Measurements from ENCODE around the gene MAP2K7.
"Not testable (repeated sequence)": the region's sequence is repeated elsewhere in the genome, so short reads cannot be mapped to it uniquely, and the experiment has no call there.

The MAP2K7 gene

DNA sequence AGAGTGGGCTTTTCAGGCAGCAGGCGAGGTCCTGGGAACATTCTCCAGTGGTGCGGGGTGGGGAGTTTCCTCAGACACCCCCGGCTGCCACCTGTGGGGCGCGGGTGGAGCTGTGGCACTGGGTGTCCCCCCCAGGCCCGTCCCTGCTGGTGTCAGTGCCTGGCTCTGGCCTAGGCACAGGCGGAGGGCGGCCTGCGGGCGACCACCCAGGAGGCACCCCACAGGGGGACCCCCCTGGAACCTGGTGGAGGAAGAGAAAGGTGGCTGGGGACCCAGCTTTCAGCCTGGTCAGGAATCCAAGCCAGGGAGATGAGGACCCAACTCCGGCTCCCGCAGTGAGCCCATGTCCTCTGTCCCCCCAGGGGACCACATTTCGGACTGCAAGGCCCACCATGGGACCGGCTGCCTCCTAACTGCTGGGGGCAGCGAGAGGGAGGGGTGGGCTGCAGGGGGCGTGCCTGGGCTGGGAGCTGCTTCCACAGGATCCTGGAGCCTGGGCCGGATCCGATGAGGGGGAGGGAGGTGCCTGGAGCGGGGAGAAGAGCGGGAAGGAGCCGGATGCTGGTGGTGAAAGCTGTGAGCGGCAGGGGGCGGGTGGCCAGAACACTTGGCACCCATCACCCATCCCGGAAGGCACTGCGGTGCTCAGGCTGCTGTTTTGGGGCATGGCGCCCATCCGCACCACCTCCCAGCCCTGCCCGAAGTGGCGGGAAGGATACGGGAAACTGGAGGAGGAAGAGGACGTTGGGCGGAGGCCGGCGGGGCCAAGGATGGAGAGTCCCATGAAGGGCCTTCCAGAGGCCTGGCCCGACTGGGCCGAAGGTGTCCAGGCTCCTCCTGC lies 27.8 kb downstream of the MAP2K7 start:
- DNase-seq (ENCODE audit: low read depth): no peak

GRCh38 chr19:7932276-7932929 lies 28.7 kb downstream of the MAP2K7 start:
- no peak for DNase-seq (ENCODE audit: low read depth)

GRCh38 chr19:7932930-7933300 lies 29.2 kb downstream of the MAP2K7 start:
- no peak for DNase-seq (ENCODE audit: low read depth)

DNA sequence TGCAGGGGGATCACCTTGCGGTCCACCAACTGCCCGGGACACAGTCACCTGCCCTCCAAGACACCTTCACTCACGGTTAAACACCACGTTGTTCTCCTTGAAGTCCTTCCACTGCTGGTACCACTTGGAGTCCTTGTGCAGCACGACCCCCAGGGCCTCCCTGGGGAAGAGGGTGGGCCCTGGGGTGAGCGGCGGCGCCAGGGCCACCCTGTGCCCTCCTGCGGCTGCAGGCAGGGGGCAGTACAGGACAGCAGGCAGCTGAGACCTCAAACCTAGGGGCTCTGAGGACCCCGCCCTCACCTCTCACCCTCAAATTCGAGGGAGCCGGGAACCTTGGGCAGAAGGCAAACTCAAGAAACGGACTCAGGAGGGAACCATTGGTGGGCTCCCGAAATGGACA lies 29.7 kb downstream of the MAP2K7 start:
- no peak for DNase-seq (ENCODE audit: low read depth)

- no peak for DNase-seq (ENCODE audit: low read depth)
Observed at GRCh38 chr19:7933828-7934725, 30.4 kb downstream of the MAP2K7 start.

GRCh38 chr19:7934766-7935165 lies 31.1 kb downstream of the MAP2K7 start:
- no peak for DNase-seq (ENCODE audit: low read depth)

DNA sequence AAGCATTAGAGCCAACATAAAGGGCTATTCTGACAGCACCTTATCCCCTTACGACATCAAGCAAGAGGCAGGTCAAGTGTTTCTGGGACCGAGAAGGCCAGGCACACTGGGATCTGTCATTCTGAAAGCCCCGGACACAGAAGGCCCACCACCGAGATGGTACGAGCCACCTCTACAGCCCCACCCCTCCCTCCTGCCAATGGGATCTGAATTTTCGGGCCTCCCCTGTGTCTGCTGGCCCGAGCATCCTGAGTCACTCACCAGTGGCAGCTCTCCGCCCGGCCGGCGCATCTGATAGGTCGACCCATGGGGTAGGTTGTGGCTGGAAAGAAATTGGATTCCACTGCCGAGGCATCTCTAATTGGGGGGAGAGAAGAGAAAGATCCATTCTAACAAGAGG lies 37.2 kb downstream of the MAP2K7 start:
- no peak for DNase-seq (ENCODE audit: low read depth)

DNA sequence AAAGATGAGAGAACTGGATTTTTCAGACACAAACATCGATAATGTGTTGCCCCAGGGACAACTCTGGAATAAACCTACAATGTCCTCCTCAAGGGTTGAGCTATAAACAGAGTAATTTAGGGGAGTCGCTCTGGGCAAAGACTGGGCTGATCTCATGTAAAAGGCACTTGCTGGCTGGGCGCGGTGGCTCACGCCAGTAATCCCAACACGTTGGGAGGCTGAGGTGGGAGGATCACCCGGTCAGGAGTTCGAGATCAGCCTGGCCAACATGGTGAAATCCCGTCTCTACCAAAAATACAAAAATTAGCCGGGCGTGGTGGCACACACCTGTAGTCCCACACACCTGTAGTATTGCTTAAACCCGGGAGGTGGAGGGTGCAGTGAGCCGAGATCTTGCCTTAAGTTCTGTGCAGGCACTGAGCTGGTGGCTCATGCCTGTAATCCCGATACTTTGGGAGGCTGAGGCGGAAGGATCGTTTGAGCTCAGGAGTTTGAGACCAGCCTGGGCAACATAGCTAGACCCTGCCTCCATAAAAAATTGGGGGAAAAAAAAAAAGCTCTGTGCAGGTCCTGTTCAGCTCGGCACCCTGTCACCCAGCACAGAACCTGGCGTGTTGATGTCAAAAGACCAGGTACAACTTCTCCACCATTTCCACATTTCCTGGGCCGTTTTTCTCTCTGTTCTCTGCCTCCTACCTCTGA lies 38.4 kb downstream of the MAP2K7 start:
- no peak for DNase-seq (ENCODE audit: low read depth)

GRCh38 chr19:7942981-7943443 lies 39.3 kb downstream of the MAP2K7 start:
- DNase-seq (ENCODE audit: low read depth): no peak

DNA sequence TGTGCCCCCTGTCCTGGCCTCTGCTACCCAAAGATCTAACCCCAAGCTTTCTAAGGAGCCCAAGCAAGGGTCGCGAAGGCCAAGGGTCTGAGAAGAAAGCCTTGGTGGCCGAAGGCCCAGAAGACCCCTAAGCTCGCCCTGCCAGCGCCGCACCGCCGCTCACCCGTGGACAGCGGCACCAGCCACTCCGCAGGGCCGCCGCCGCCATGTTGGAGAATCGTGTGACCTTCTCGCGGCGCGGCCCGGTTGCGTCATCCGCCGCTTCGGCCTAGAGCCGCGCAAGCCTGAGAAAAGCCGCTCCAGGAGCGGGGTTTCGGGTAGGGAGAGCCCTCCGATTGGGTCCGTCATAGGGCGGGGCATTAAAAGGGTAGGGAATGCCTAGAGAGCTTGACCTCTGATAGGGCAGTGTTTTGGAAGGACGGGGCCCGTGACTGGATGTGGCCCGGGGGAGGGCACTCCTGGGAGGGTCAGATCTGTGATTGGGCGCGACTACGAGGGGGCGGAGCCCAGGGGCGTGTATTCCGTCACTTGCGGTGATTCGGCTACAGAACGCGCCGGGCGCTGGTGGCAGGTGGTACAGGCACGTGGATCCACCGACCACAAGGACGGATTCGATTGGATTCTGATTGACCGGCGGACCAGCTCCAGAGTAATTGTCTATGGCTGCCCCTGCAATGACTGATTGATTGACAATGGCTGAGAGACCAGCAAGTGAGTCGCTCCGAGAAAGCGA lies 39.9 kb downstream of the MAP2K7 start, which contains the start of gene TIMM44:
Gene TIMM44 (minus strand): TSS at position 223 of the 733 bp plus-strand sequence. CDS start 15 bp downstream, at position 208.
- peak; percentile 100 for DNase-seq (ENCODE audit: low read depth)

DNA sequence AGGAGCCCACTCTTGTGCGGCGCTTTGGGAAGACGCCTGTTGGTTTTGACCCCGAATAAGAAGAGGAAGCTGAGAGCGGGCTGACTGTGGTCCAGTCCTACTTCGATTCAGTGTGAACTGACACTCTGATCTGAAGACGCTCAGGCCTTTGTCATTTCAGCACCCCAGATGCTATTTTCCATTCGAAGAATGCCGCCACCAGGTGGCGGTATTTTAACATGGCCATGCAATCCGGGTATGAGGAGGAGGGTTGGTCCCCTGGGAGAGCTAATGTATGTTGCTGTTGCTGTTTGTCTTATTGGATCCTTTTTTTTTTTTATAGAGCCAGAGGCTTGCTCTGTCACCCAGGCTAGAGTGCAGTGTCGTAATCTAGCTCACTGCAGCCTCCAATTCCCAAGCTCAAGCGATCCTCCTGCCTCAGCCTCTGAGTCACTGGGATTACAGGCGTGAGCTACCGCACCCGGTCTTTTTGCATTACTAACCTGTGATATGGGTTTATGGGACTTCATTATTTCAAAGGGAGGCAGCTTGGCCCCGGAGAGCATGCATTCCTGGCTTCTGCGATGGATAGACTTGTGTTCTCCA lies 40.6 kb downstream of the MAP2K7 start:
- peak; percentile 83 for DNase-seq (ENCODE audit: low read depth)

- DNase-seq (ENCODE audit: low read depth): no peak
Observed at GRCh38 chr19:7947939-7948338, 44.3 kb downstream of the MAP2K7 start.

DNA sequence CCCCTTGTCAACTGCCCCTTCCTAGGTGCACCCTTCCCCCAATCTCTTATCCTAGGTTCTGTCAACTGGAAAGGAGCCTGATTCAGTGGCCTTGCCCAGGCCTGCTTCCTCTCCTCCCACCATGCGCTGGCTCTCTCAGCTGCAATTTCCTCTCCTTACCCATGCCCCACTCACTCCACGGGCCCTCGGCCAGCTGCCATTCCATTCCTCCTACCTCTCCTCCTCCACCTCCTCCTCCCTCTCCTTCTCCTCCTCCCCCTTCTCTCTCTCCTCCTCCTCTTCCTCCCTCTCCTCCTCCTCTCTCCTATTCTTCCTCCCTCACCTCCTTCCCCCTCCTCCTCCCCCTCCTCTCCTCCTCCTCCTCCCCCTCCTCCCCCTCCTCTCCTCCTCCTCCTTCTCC lies 49.4 kb downstream of the MAP2K7 start:
- DNase-seq (ENCODE audit: low read depth): no peak

- DNase-seq (ENCODE audit: low read depth): no peak
Observed at GRCh38 chr19:7953576-7953975, 49.9 kb downstream of the MAP2K7 start.

GRCh38 chr19:7955696-7956095 lies 52.0 kb downstream of the MAP2K7 start:
- DNase-seq (ENCODE audit: low read depth): no peak

DNA sequence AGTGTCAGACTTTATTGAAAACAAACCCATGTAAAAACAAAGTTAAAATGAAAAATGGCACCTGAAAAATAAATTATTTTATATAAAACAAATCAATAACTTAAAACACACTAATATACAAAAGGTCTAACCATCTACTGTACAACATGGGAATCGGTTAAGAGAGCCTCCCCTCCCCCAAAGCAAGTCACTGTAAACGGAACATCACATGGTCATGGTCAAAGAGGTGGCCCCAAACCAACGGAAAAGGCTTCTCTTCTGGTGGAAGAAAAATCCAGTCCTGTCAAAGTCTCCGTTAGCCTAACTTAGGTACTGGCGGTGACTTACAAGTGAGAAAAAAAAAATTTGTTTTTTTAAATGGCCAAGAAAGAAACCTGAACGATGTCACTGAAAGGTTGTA lies 55.5 kb downstream of the MAP2K7 start:
- no peak for DNase-seq (ENCODE audit: low read depth)

DNA sequence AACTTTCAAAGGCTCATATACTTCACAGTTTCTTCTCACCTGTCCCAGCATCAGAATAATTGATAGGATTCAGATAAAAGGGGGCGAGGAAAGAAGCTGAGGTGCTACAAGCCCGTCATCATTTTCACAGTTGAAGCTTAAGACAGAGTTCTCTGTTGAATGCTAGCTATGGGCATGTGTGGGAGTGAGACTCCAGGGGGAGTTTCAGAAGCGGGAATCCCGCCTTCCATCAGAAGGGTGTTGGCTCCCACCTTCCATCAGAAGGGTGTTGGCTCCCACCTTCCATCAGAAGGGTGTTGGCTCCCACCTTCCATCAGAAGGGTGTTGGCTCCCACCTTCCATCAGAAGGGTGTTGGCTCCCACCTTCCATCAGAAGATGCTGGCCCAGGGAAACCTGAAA lies 57.4 kb downstream of the MAP2K7 start:
- not testable (repeated sequence) for DNase-seq (ENCODE audit: low read depth)

DNA sequence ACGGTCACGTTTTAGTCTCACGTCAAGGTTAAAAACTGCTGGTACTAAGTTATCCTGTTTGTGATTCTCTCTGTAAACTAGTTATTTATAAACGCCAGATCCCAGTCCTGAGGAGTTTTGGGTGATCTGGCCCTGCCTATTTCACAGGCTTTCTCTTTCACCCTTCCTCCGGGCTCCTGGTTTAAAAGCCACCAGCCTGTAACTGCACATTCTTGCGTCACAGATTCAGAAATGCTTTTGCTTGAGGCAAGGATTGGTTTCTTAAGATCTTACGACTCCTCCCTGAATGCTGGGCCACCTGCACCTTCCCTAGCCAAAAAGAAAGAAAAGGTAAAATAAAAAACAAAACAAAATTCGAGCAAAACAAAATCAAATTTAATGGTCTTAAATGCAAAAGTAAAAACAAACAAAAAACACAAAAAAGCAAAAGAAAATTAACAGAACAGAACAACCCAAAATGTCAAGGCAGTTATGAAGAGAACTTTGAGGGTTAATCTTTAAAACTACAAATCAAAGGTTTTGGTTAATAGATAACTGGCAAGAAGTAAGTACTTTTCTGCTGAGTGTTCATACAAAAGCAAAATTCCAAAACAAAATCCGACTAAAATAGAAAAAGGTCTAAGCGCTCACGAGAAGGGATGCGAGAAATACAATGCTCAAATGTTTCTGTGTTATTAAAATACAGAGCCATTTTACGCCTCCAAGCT lies 58.4 kb downstream of the MAP2K7 start:
- no peak for DNase-seq (ENCODE audit: low read depth)

DNA sequence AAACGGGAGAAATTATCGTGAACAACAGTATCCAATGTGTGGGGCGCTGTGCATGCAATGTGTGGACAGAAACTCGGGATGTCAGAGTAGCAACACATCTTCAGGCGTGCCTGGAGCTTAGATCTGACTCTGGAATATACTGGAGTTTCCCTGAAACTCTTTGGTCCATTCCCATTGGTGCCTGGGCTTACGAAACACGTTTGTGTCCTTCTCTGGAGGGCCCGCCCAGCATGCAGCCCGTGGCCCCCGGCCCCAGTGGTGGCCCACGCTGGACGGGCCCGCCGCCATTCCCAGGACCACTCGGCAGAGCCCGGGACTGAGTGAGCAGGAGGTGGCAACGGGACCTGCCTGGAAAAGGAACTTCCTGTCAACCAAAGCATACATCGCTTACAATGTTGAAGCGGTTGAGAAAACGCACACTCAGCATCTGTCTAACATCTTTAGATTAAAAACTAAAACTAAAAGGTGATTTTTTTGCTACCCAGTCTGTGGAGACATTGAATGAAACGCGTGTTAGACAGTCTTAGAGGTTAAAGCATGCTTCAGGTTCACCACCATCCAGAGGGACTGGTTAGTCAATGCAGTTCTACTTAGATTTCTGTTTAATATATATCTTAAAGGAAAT lies 59.1 kb downstream of the MAP2K7 start:
- no peak for DNase-seq (ENCODE audit: low read depth)

GRCh38 chr19:7963566-7963965 lies 59.9 kb downstream of the MAP2K7 start:
- DNase-seq (ENCODE audit: low read depth): no peak
